ENCODE results near the gene TCP1. TPM values are rescaled to one million over a fixed set of nuclear protein-coding genes. Genes with fewer than 3 reads are reported as not detected.
"Not testable (repeated sequence)": the region's sequence is repeated elsewhere in the genome, so short reads cannot be mapped to it uniquely, and the experiment has no call there.

TCP1 gene
- total RNA-seq, 1 donor from 2014 or later: 112 TPM

DNA sequence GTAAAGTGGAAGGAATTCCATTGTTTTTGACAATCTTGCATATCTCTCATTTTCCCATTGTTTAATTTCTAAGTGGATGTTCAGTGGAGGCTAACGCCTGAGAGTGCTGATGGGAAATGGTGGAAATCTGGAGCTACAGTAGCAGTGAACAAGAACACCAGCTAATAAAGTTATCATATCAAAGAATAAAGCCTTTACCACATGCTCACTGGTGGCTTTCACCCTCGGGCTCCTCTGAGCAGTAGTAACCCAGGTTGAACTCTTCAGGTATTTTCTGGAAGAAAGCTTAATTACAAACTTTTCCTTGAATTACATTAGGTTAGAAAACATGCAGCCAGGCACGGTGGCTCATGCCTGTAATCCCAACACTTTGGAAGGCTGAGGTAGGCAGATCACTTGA, 38.0 kb downstream of the TCP1 start:
- intact Hi-C loops (cut with DNase I): no loop called here
- DNase-seq (no peak), ATAC-seq (no peak)
- Histone ChIP-seq H3K4me3 (no peak overlapping the region), H3K9me3 (no peaks in the 10 kb centered on the region), H3K27ac (no peak overlapping the region), H3K4me1 (no peaks in the 10 kb centered on the region), H3K36me3 (peaks cover 100% of the 10 kb centered on the region), H3K27me3 (ENCODE audit: low read depth) (no peaks in the 10 kb centered on the region)
- TF ChIP-seq, protein P1, sequence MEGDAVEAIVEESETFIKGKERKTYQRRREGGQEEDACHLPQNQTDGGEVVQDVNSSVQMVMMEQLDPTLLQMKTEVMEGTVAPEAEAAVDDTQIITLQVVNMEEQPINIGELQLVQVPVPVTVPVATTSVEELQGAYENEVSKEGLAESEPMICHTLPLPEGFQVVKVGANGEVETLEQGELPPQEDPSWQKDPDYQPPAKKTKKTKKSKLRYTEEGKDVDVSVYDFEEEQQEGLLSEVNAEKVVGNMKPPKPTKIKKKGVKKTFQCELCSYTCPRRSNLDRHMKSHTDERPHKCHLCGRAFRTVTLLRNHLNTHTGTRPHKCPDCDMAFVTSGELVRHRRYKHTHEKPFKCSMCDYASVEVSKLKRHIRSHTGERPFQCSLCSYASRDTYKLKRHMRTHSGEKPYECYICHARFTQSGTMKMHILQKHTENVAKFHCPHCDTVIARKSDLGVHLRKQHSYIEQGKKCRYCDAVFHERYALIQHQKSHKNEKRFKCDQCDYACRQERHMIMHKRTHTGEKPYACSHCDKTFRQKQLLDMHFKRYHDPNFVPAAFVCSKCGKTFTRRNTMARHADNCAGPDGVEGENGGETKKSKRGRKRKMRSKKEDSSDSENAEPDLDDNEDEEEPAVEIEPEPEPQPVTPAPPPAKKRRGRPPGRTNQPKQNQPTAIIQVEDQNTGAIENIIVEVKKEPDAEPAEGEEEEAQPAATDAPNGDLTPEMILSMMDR (IDR thresholded peaks at IDR 0.05): no peak

DNA sequence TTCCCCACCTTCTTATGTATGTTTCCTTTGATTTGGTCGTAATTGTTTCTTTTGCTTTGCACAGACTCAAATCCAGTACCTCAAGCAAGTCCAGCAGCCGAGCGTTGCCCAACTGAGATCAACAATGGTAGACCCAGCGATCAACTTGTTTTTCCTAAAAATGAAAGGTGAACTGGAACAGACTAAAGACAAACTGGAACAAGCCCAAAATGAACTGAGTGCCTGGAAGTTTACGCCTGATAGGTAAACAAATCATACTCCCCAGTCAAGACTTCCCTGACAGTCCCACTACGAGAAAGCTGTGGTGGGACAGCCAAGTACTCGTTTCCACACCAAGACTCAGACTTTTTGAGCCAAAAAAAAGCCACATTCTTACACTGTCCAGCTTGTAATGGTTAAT, 41.3 kb downstream of the TCP1 start:
- H3K9me3 ChIP-seq; H3K4me3 ChIP-seq; H3K27ac ChIP-seq; ATAC-seq; intact Hi-C loops (cut with DNase I); H3K27me3 ChIP-seq (ENCODE audit: low read depth); H3K4me1 ChIP-seq; DNase-seq: not testable (repeated sequence)
- peaks cover 100% of the 10 kb centered on the region for H3K36me3 ChIP-seq

DNA sequence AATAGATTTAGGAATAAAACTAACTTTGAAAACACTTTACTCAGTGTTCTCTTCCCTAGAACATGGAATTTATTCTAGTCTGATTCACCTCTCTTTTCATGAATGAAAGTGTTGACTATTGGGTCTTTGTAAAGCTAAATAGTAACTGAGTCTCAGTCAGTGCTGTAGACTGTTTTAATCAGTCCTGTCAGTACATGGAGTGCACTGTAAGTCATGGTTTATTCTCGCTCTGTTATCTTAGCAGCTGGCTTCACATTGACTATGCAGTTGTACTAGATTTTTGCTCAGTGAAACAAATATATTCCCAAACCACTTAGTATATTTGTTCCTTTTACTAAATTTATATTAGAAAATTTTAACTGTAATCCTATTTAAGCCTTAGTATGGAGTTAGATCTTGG, 42.6 kb downstream of the TCP1 start:
- TF ChIP-seq, protein P1 (IDR thresholded peaks at IDR 0.05): no peak
- H3K36me3 ChIP-seq: peaks cover 100% of the 10 kb centered on the region
- no peaks in the 10 kb centered on the region for H3K27me3 ChIP-seq (ENCODE audit: low read depth)
- no peak for ATAC-seq
- DNase-seq: no peak
- no peaks in the 10 kb centered on the region for H3K4me1 ChIP-seq
- intact Hi-C loops (cut with DNase I): no loop called here
- no peak overlapping the region for H3K27ac ChIP-seq
- no peak overlapping the region for H3K4me3 ChIP-seq
- H3K9me3 ChIP-seq: no peaks in the 10 kb centered on the region

DNA sequence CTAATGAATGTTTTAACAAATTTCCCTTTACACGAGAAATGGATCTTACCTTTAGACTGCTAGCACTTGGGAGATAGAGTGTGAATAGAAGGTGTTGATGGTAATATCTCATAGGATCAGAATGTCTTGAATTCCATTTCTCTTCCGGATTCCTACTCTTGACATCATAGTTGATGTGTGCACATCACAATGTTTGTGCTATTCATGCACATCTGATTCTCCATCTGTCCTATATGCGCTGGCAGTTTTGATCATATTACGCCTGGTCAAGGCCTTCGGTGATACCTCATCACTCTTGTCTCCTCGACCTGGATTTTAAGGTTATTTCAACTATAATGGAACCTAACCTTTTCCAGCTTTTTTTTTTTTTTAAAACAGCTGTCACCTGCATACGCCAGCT, 44.3 kb downstream of the TCP1 start:
- Histone ChIP-seq H3K4me1 (no peaks in the 10 kb centered on the region), H3K36me3 (peaks cover 100% of the 10 kb centered on the region), H3K4me3 (no peak overlapping the region), H3K27ac (no peak overlapping the region), H3K9me3 (no peaks in the 10 kb centered on the region), H3K27me3 (ENCODE audit: low read depth) (no peaks in the 10 kb centered on the region)
- intact Hi-C loops (cut with DNase I): no loop called here
- no peak for DNase-seq
- no peak for ATAC-seq
- TF ChIP-seq, protein P1 (IDR thresholded peaks at IDR 0.05): no peak

DNA sequence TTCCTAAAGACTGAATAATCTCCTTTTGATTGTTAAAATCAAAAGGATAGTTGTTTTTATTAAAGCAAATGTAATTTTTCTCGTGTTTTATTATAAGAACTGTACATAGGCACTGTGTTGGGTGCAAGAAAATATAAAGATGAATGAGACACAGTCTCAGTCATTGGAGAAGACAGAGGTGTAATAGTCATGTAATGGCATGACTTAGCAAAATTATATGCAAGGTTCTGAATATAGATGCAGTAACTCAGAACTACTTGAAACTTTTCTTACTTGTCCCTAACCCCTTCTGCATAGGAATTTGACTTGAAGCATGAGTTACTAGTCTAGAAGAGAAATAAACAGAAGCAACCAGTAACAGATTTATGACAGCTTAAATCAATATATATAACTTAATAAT, 47.2 kb downstream of the TCP1 start:
- TF ChIP-seq, protein P1 (IDR thresholded peaks at IDR 0.05): no peak
- peaks cover 98% of the 10 kb centered on the region for H3K36me3 ChIP-seq
- no peak overlapping the region for H3K27ac ChIP-seq
- no peaks in the 10 kb centered on the region for H3K27me3 ChIP-seq (ENCODE audit: low read depth)
- no peaks in the 10 kb centered on the region for H3K9me3 ChIP-seq
- H3K4me1 ChIP-seq: peaks cover 9% of the 10 kb centered on the region
- no peak for DNase-seq
- intact Hi-C loops (cut with DNase I): no loop called here
- H3K4me3 ChIP-seq: no peak overlapping the region
- ATAC-seq: no peak

DNA sequence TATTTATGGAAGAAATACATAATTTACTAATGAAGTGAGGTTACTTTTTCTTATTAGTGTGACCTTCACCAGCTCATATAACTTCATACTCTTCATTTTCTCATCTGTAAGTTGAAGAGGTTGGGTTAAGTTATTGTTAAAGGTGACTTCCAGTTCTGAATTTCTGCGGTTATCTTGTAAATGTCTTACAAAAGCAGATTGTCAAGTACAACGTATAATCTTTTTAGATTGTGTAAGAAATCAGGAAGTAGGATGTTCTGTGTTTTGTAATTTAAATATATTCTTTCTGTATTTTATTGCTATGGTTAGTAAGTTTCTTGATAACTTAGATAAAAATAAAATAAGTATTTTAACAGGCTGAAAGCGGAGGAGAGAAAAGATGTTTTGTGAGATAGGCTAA, 50.1 kb downstream of the TCP1 start:
- H3K4me1 ChIP-seq: peaks cover 22% of the 10 kb centered on the region
- no peak overlapping the region for H3K27ac ChIP-seq
- H3K4me3 ChIP-seq: no peak overlapping the region
- TF ChIP-seq, protein P1 (IDR thresholded peaks at IDR 0.05): no peak
- intact Hi-C loops (cut with DNase I): no loop called here
- no peaks in the 10 kb centered on the region for H3K27me3 ChIP-seq (ENCODE audit: low read depth)
- DNase-seq (no peak), ATAC-seq (no peak)
- peaks cover 75% of the 10 kb centered on the region for H3K36me3 ChIP-seq
- no peaks in the 10 kb centered on the region for H3K9me3 ChIP-seq

All from lower lobe of right lung (tissue), 2 donors.